AG04450 (cell line): Measurements from ENCODE around the gene CARS1. TPM values are rescaled to one million over a fixed set of nuclear protein-coding genes. Genes with fewer than 3 reads are reported as not detected.
"Not testable (repeated sequence)": the region's sequence is repeated elsewhere in the genome, so short reads cannot be mapped to it uniquely, and the experiment has no call there.

ENCODE experiments used
- CTCF ChIA-PET: fragments of 300-600, 350-600 bp; formaldehyde crosslinking; extraction: SDS; loops from one replicate; lab custom pipeline; 2022; ENCODE audit warnings: antibody characterized with exemption, inconsistent platforms; lab: Charles Lee
- POLR2A ChIA-PET: fragments of 350-600 bp; formaldehyde crosslinking; extraction: SDS; loops from one replicate; lab custom pipeline; 2021; ENCODE audit warnings: antibody characterized with exemption, inconsistent platforms; lab: Yijun Ruan, JAX
- DNase-seq: peaks from one replicate; pipeline ENCODE4 v3.0.0-alpha.2; 2011; ENCODE audit warnings: low read depth, low spot score
- H3K27ac ChIP-seq: one replicate; pipeline ENCODE4 v1.5.1; 2012; ENCODE audit warnings: low read depth, low read length, control low read depth
- H3K27me3 ChIP-seq: one replicate; pipeline ENCODE4 v1.6.0; 2012; ENCODE audit warnings: low read length; ENCODE audit not compliant: control insufficient read depth, insufficient read depth
- H3K4me3 ChIP-seq: 2 replicates; pipeline ENCODE4 v1.5.1; 2011; ENCODE audit warnings: mild to moderate bottlenecking, low read depth, low read length, control low read depth
- H3K9me3 ChIP-seq: 2 replicates; pipeline ENCODE4 v1.5.1; 2012; ENCODE audit warnings: low read length; ENCODE audit not compliant: control insufficient read depth, insufficient read depth
- CTCF ChIP-seq: IDR thresholded peaks from 2 replicates; pipeline ENCODE4 v1.5.1; 2011; ENCODE audit warnings: low read depth, low read length, control low read depth, inconsistent platforms
- polyA plus RNA-seq: library from polyadenylated mRNA; depleted of rRNA; stranded (reverse); fragments of >200 nt; gene quantifications from 2 replicates; pipeline ENCODE4 v1.2.3, GENCODE V29; 2011

CARS1 gene
- polyA plus RNA-seq, 1 experiment = 139 TPM

GRCh38 chr11:3069425-3069824, 12.2 kb upstream of the CARS1 start:
- H3K9me3 ChIP-seq = peaks cover 2% of the 10 kb centered on the region; the same call in 1 of the 2 replicates
- H3K4me3 ChIP-seq = no peak overlapping the region
- no peak for DNase-seq
- H3K27me3 ChIP-seq = no peaks in the 10 kb centered on the region
- TF ChIP-seq CTCF = no peak
- CTCF ChIA-PET = no interaction called here
- no peak overlapping the region for H3K27ac ChIP-seq
- POLR2A ChIA-PET = no interaction called here

DNA sequence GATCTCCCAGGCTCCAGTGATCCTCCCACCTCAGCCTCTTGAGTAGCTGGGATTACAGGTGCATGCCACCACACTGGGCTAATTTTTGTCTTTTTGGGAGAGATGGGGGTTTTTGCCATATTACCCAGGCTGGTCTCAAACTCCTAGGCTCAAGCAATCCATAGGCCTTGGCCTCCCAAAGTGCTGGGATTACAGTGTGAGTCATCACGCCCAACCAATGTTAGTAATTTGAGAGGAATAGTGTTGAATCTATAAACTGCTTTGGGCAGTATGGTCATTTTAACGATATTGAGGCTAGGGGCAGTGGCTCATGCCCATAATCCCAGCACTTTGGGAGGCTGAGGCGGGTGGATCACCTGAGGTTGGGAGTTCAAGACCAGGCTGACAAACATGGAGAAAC, 9.1 kb upstream of the CARS1 start:
- H3K27ac ChIP-seq, POLR2A ChIA-PET, H3K27me3 ChIP-seq, DNase-seq, H3K9me3 ChIP-seq, CTCF ChIA-PET, H3K4me3 ChIP-seq: not testable (repeated sequence)

- DNase-seq, H3K4me3 ChIP-seq, POLR2A ChIA-PET, H3K9me3 ChIP-seq, H3K27ac ChIP-seq, H3K27me3 ChIP-seq: not testable (repeated sequence)
- CTCF ChIA-PET = interaction anchor here (0.6 kb wide), 1 partner anchor 901 kb away, joined by 3 read pairs; no protein-coding TSS in a partner anchor
These were observed 7.5 kb upstream of the CARS1 start for GRCh38 chr11:3064709-3065108.

DNA sequence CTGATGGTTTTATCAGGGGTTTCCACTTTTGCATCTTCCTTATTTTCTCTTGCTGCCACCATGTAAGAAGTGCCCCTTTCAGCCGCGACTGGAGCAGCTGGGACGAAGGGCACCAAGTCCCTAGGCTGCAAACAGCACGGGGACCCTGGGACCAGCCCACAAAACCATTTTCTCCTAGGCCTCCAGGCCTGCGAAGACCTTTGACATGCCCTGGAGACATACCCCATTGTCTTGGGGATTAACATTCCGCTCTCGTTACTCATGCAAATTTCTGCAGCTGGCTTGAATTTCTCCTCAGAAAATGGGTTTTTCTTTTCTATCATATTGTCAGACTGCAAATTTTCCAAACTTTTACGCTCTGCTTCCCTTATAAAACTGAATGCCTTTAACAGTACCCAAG, 6.7 kb upstream of the CARS1 start:
- CTCF ChIA-PET = interaction anchor here (1.3 kb wide), 1 partner anchor 28 kb away, joined by 4 read pairs; no protein-coding TSS in a partner anchor
- H3K9me3 ChIP-seq, H3K27me3 ChIP-seq, H3K27ac ChIP-seq, H3K4me3 ChIP-seq, DNase-seq, POLR2A ChIA-PET: not testable (repeated sequence)

- H3K4me3 ChIP-seq, H3K27me3 ChIP-seq, H3K27ac ChIP-seq, DNase-seq, H3K9me3 ChIP-seq, POLR2A ChIA-PET: not testable (repeated sequence)
- CTCF ChIA-PET = interaction anchor here (1.3 kb wide), 1 partner anchor 28 kb away, joined by 4 read pairs; no protein-coding TSS in a partner anchor
These were observed 6.2 kb upstream of the CARS1 start for GRCh38 chr11:3063432-3063831.

DNA sequence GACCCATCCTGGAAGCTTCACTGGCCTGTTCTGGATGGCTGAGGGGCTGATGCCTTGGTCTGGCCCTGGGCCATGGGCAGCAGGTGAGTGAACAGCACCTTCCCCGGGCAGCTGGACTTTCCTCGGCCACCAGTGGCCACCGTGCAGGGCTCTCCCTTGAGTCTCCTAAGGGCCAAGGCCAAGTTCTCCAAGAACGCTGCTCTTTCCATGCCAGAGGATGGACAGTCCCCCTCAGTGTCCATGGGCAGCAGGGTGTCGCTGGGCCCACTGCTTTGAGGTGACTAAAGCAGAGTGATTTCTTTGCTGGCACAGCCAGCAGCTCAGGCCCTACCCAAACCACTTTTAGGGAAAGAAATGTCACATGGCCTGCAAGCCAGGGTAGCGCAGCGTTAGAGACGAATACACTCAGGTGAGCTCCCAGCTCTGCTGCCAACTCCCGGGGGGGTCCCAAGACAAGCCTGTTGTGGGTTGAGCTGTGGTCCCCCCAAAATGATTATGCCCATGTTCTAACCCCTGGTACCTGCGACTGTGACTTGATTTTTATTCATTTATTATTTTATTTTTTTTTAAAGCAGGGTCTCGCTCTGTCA, 3.3 kb upstream of the CARS1 start:
- CTCF ChIA-PET = no interaction called here
- Histone ChIP-seq H3K9me3 (peaks cover 9% of the 10 kb centered on the region; the same call in 1 of the 2 replicates), H3K27me3 (no peaks in the 10 kb centered on the region), H3K4me3 (no peak overlapping the region), H3K27ac (no peak overlapping the region)
- TF ChIP-seq CTCF = no peak
- no peak for DNase-seq
- POLR2A ChIA-PET = no interaction called here
